ENCODE measurements around the gene NDUFB11. TPM values are rescaled to one million over a fixed set of nuclear protein-coding genes. Genes with fewer than 3 reads are reported as not detected.

The NDUFB11 gene
- total RNA-seq, 1 experiment from 2014 or later = 129 TPM

- Histone ChIP-seq H3K36me3 (ENCODE audit: control insufficient read depth, insufficient read depth, low read length) (no peaks in the 10 kb centered on the region), H3K4me1 (peaks cover 3% of the 10 kb centered on the region; the same call in 1 of the 2 replicates), H3K9me3 (no peaks in the 10 kb centered on the region), H3K4me3 (ENCODE audit: low read depth, low read length) (peak overlapping the region; percentile 68), H3K27me3 (replicated peaks; ENCODE audit: control insufficient read depth, insufficient read depth, low read length) (no peaks in the 10 kb centered on the region)
- Mint-ChIP-seq H3K36me3 (ENCODE audit: insufficient read depth, unreplicated experiment) (peaks cover 37% of the 10 kb centered on the region), H3K4me3 (ENCODE audit: unreplicated experiment) (peak overlapping the region; percentile 88), H3K4me1 (ENCODE audit: low read depth, unreplicated experiment) (peaks cover 9% of the 10 kb centered on the region), H3K27me3 (ENCODE audit: insufficient read depth, unreplicated experiment) (no peaks in the 10 kb centered on the region), H3K27ac (ENCODE audit: unreplicated experiment) (peak overlapping the region; percentile 92), H3K9me3 (ENCODE audit: unreplicated experiment) (no peaks in the 10 kb centered on the region)
- ChIA-PET POLR2A (no interaction called here), CTCF (interaction anchor here (0.9 to 1.6 kb wide), 2 partner anchors 26 to 331 kb away, joined by 3 to 7 read pairs; no protein-coding TSS in a partner anchor)
- no TSS peak for BruUV-seq (replicated peaks)
- intact Hi-C loops (cut with micrococcal nuclease; ENCODE audit: unreplicated experiment) = loop anchor here (5.0 to 10.0 kb wide), 2 partner anchors 290 to 453 kb away; partner anchors contain the start of gene ZNF41
- DNase-seq = no peak
- TF ChIP-seq CTCF (IDR thresholded peaks at IDR 0.05; ENCODE audit: insufficient read depth in 1 of 2, low read depth in 1 of 2, low read length in 1 of 2, severe bottlenecking in 1 of 2, unreplicated experiment in 1 of 2) = no peak
Observed at GRCh38 chrX:47191806-47192401, 47.4 kb upstream of the NDUFB11 start.

- Mint-ChIP-seq H3K27ac (ENCODE audit: unreplicated experiment) (peak overlapping the region; percentile 92), H3K4me3 (ENCODE audit: unreplicated experiment) (peak overlapping the region; percentile 88), H3K36me3 (ENCODE audit: insufficient read depth, unreplicated experiment) (peaks cover 38% of the 10 kb centered on the region), H3K9me3 (ENCODE audit: unreplicated experiment) (no peaks in the 10 kb centered on the region), H3K4me1 (ENCODE audit: low read depth, unreplicated experiment) (peaks cover 8% of the 10 kb centered on the region), H3K27me3 (ENCODE audit: insufficient read depth, unreplicated experiment) (no peaks in the 10 kb centered on the region)
- ChIA-PET CTCF (interaction anchor here (0.9 to 1.6 kb wide), 3 partner anchors 26 to 332 kb away, joined by 3 to 7 read pairs (median 5); no protein-coding TSS in a partner anchor), POLR2A (interaction anchor here (1.0 kb wide), 1 partner anchor 42 kb away, joined by 3 read pairs; no protein-coding TSS in a partner anchor)
- intact Hi-C loops (cut with micrococcal nuclease; ENCODE audit: unreplicated experiment) = loop anchor here (5.0 to 10.0 kb wide), 2 partner anchors 291 to 453 kb away; partner anchors contain the start of gene ZNF41
- BruUV-seq (replicated peaks) = no TSS peak
- TF ChIP-seq CTCF (IDR thresholded peaks at IDR 0.05; ENCODE audit: insufficient read depth in 1 of 2, low read depth in 1 of 2, low read length in 1 of 2, severe bottlenecking in 1 of 2, unreplicated experiment in 1 of 2) = no peak
- Histone ChIP-seq H3K27me3 (replicated peaks; ENCODE audit: control insufficient read depth, insufficient read depth, low read length) (no peaks in the 10 kb centered on the region), H3K36me3 (ENCODE audit: control insufficient read depth, insufficient read depth, low read length) (no peaks in the 10 kb centered on the region), H3K9me3 (no peaks in the 10 kb centered on the region), H3K4me3 (ENCODE audit: low read depth, low read length) (peak overlapping the region; percentile 68), H3K4me1 (0 out of 2 replicates have a peak, but pooled peaks cover 3% of the 10 kb centered on the region)
- peak; percentile 27 to 45 for DNase-seq
Observed at GRCh38 chrX:47191331-47191730, 46.8 kb upstream of the NDUFB11 start.

- CTCF ChIA-PET = interaction anchor here (0.9 to 1.6 kb wide), 3 partner anchors 27 to 333 kb away, joined by 3 to 7 read pairs (median 5); no protein-coding TSS in a partner anchor
- Histone ChIP-seq H3K27me3 (replicated peaks; ENCODE audit: control insufficient read depth, insufficient read depth, low read length) (no peaks in the 10 kb centered on the region), H3K36me3 (ENCODE audit: control insufficient read depth, insufficient read depth, low read length) (no peaks in the 10 kb centered on the region), H3K4me3 (ENCODE audit: low read depth, low read length) (peak overlapping the region; percentile 68), H3K9me3 (no peaks in the 10 kb centered on the region), H3K4me1 (0 out of 2 replicates have a peak, but pooled peaks cover 3% of the 10 kb centered on the region)
- H3K27ac Mint-ChIP-seq (ENCODE audit: unreplicated experiment) = peak overlapping the region; percentile 92
- BruUV-seq (replicated peaks) = no TSS peak
- H3K4me3 Mint-ChIP-seq (ENCODE audit: unreplicated experiment) = peak overlapping the region; percentile 88
- DNase-seq = peak; percentile 90 to 95
- intact Hi-C loops (cut with micrococcal nuclease; ENCODE audit: unreplicated experiment) = loop anchor here (5.0 to 10.0 kb wide), 2 partner anchors 292 to 454 kb away; partner anchors contain the start of gene ZNF41
- POLR2A ChIA-PET = interaction anchor here (0.9 to 1.3 kb wide), 3 partner anchors 27 to 46 kb away, joined by 3 to 8 read pairs (median 5); partner anchors contain the start of genes NDUFB11 and RBM10
- H3K4me1 Mint-ChIP-seq (ENCODE audit: low read depth, unreplicated experiment) = peaks cover 2% of the 10 kb centered on the region
- TF ChIP-seq CTCF (IDR thresholded peaks at IDR 0.05; ENCODE audit: insufficient read depth in 1 of 2, low read depth in 1 of 2, low read length in 1 of 2, severe bottlenecking in 1 of 2, unreplicated experiment in 1 of 2) = no peak
- no peaks in the 10 kb centered on the region for H3K9me3 Mint-ChIP-seq (ENCODE audit: unreplicated experiment)
- peaks cover 37% of the 10 kb centered on the region for H3K36me3 Mint-ChIP-seq (ENCODE audit: insufficient read depth, unreplicated experiment)
- H3K27me3 Mint-ChIP-seq (ENCODE audit: insufficient read depth, unreplicated experiment) = no peaks in the 10 kb centered on the region
Observed at GRCh38 chrX:47190445-47191269, 46.2 kb upstream of the NDUFB11 start.

Data from Caco-2 (cell line).